ENCODE data around the gene LCN12. TPM values are rescaled to one million over a fixed set of nuclear protein-coding genes. Genes with fewer than 3 reads are reported as not detected.
"Not testable (repeated sequence)": the region's sequence is repeated elsewhere in the genome, so short reads cannot be mapped to it uniquely, and the experiment has no call there.

Gene LCN12
- total RNA-seq, 2 experiments from 2014 or later: 1.0 to 1.7 TPM

GRCh38 chr9:137000177-137000930 lies 48.3 kb downstream of the LCN12 start:
- Mint-ChIP-seq H3K4me1 (ENCODE audit: low read depth) (peaks cover 60% of the 10 kb centered on the region), H3K27ac (peak overlapping the region; percentile 86), H3K36me3 (ENCODE audit: low read depth) (no peaks in the 10 kb centered on the region), H3K27me3 (ENCODE audit: low read depth) (no peaks in the 10 kb centered on the region), H3K4me3 (peak overlapping the region; percentile 55), H3K9me3 (ENCODE audit: insufficient read depth) (no peaks in the 10 kb centered on the region)
- peak; percentile 54 for ATAC-seq
- ChIA-PET CTCF (interaction anchor here (0.7 to 5.8 kb wide), 12 partner anchors 9 to 273 kb away, joined by 3 to 43 read pairs (median 4); partner anchors contain the start of genes ABCA2 and PAXX), POLR2A (interaction anchor here (0.6 to 1.3 kb wide), 6 partner anchors 9 to 320 kb away, joined by 3 to 5 read pairs (median 3); partner anchors contain the start of gene TUBB4B)
- DNase-seq: peak; percentile 70

GRCh38 chr9:137001857-137002645 lies 50.0 kb downstream of the LCN12 start:
- H3K4me1 Mint-ChIP-seq (ENCODE audit: low read depth): peaks cover 55% of the 10 kb centered on the region
- DNase-seq: no peak
- POLR2A ChIA-PET: no interaction called here
- ATAC-seq: no peak
- no peaks in the 10 kb centered on the region for H3K27me3 Mint-ChIP-seq (ENCODE audit: low read depth)
- no peaks in the 10 kb centered on the region for H3K36me3 Mint-ChIP-seq (ENCODE audit: low read depth)
- H3K27ac Mint-ChIP-seq: no peak overlapping the region
- CTCF ChIA-PET: interaction anchor here (0.6 to 5.0 kb wide), 4 partner anchors 27 to 1080 kb away, joined by 3 to 25 read pairs (median 12); partner anchors contain the start of gene ABCA2
- H3K9me3 Mint-ChIP-seq (ENCODE audit: insufficient read depth): no peaks in the 10 kb centered on the region
- H3K4me3 Mint-ChIP-seq: no peak overlapping the region

DNA sequence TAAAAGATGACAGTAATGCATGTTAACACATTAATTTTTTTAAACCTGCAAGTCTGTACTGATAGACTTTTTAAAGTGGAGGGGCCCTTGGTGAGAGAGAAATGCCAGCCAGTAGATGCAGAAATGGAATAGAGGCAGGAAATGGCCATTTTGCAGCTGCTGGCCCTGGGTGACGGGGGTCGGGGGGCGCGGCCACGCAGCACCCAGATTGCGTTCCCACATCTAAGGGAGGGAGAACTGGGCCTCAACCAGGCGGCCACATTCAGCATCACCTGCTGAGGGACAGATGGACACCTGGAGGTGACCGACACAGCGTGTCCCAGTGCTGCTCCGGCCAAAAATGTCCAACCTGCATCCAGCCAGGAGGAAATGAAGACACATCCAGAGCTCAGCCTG lies 50.6 kb downstream of the LCN12 start:
- ChIA-PET POLR2A (no interaction called here), CTCF (interaction anchor here (1.5 to 5.0 kb wide), 3 partner anchors 26 to 214 kb away, joined by 4 to 25 read pairs (median 19); partner anchors contain the start of gene ABCA2)
- Mint-ChIP-seq H3K27ac (no peak overlapping the region), H3K4me1 (ENCODE audit: low read depth) (peaks cover 49% of the 10 kb centered on the region), H3K27me3 (ENCODE audit: low read depth) (no peaks in the 10 kb centered on the region), H3K4me3 (no peak overlapping the region), H3K36me3 (ENCODE audit: low read depth) (no peaks in the 10 kb centered on the region), H3K9me3 (ENCODE audit: insufficient read depth) (no peaks in the 10 kb centered on the region)
- DNase-seq (no peak), ATAC-seq (no peak)

DNA sequence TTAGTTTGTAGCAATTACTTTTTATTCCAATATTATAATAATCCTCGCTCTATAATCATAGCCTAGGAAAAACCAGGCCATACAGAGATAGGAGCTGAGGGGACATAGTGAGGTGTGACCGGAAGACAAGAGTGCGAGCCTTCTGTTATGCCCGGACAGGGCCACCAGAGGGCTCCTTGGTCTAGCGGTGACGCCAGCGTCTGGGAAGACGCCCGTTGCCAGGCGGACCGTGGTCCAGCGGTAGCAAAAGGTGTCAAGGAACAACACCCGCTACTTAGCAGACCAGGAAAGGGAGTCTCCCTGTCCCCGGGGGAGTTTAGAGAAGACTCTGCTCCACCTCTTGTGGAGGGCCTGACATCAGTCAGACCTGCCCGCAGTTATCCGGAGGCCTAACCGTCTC lies 52.2 kb downstream of the LCN12 start:
- POLR2A ChIA-PET: not testable (repeated sequence)

More for the DNA sequence above, 52.2 kb downstream of the LCN12 start:
- DNase-seq; H3K36me3 Mint-ChIP-seq (ENCODE audit: low read depth); H3K9me3 Mint-ChIP-seq (ENCODE audit: insufficient read depth); ATAC-seq; H3K27me3 Mint-ChIP-seq (ENCODE audit: low read depth); H3K27ac Mint-ChIP-seq; H3K4me3 Mint-ChIP-seq: not testable (repeated sequence)
- CTCF ChIA-PET: interaction anchor here (1.0 to 5.0 kb wide), 5 partner anchors 12 to 31 kb away, joined by 3 to 25 read pairs (median 3); partner anchors contain the start of genes ABCA2, FUT7 and PAXX
- peaks cover 33% of the 10 kb centered on the region for H3K4me1 Mint-ChIP-seq (ENCODE audit: low read depth)

Other genes with a start within 250 kb of the LCN12 start
- gene DIPK1B, start 239.7 kb upstream of the LCN12 start, total RNA-seq: under 1 TPM in 1 of 2 experiments, not detected in 1; 0.16 TPM
- 1 to 10 TPM; 1.8 to 2.4 TPM for gene LCN10, start 209.3 kb upstream of the LCN12 start, total RNA-seq
- gene LCN6, start 203.7 kb upstream of the LCN12 start, total RNA-seq: not detected
- not detected for gene LCN8, start 194.0 kb upstream of the LCN12 start, total RNA-seq
- gene LCN15, start 187.8 kb upstream of the LCN12 start, total RNA-seq: not detected
- gene TMEM141, start 160.9 kb upstream of the LCN12 start, total RNA-seq: 10 to 100 TPM; 39.9 to 43.2 TPM
- under 1 TPM; 0.26 to 0.44 TPM for gene CCDC183, start 155.9 kb upstream of the LCN12 start, total RNA-seq
- gene RABL6, start 144.3 kb upstream of the LCN12 start, total RNA-seq: 100 to 1,000 TPM; 117 to 118 TPM
- 1 to 10 TPM; 5.3 to 5.6 TPM for gene AJM1, start 109.8 kb upstream of the LCN12 start, total RNA-seq
- gene PHPT1, start 102.9 kb upstream of the LCN12 start, total RNA-seq: 100 to 1,000 TPM; 108 to 119 TPM
- gene MAMDC4, start 99.9 kb upstream of the LCN12 start, total RNA-seq: 10 to 100 TPM; 14.7 to 15.8 TPM
- gene EDF1, start 86.0 kb upstream of the LCN12 start, total RNA-seq: 100 to 1,000 TPM; 279 to 310 TPM
- gene TRAF2, start 65.8 kb upstream of the LCN12 start, total RNA-seq: 10 to 100 TPM; 48.5 to 57.2 TPM
- gene FBXW5, start 7.5 kb upstream of the LCN12 start, total RNA-seq: 100 to 1,000 TPM; 103 to 104 TPM
- 1 to 10 TPM; 1.4 to 1.5 TPM for gene C8G, start 7.0 kb upstream of the LCN12 start, total RNA-seq
- 1 to 10 TPM; 1.2 to 1.4 TPM for gene PTGDS, start 25.2 kb downstream of the LCN12 start, total RNA-seq
- not detected for gene LCNL1, start 30.7 kb downstream of the LCN12 start, total RNA-seq
- gene PAXX, start 40.1 kb downstream of the LCN12 start, total RNA-seq: 10 to 100 TPM; 80.6 to 85.2 TPM
- 1 to 10 TPM; 3.6 to 4.8 TPM for gene CLIC3, start 44.3 kb downstream of the LCN12 start, total RNA-seq
- 10 to 100 TPM; 61.5 to 62.0 TPM for gene ABCA2, start 76.0 kb downstream of the LCN12 start, total RNA-seq
- 1 to 10 TPM; 2.5 to 2.6 TPM for gene FUT7, start 79.8 kb downstream of the LCN12 start, total RNA-seq
- 10 to 100 TPM; 20.1 to 29.9 TPM for gene NPDC1, start 93.9 kb downstream of the LCN12 start, total RNA-seq
- under 1 TPM in 1 of 2 experiments, not detected in 1; 0.34 TPM for gene ENTPD2, start 101.8 kb downstream of the LCN12 start, total RNA-seq
- 10 to 100 TPM; 56.8 to 57.0 TPM for gene SAPCD2, start 118.3 kb downstream of the LCN12 start, total RNA-seq
- 10 to 100 TPM; 63.1 to 66.8 TPM for gene UAP1L1, start 125.2 kb downstream of the LCN12 start, total RNA-seq
- gene MAN1B1, start 134.7 kb downstream of the LCN12 start, total RNA-seq: 10 to 100 TPM; 42.2 to 49.2 TPM
- gene DPP7, start 162.5 kb downstream of the LCN12 start, total RNA-seq: 100 to 1,000 TPM; 248 TPM
- gene GRIN1, start 186.9 kb downstream of the LCN12 start, total RNA-seq: not detected
- gene LRRC26, start 217.8 kb downstream of the LCN12 start, total RNA-seq: not detected
- under 1 TPM; 0.29 to 0.32 TPM for gene TMEM210, start 219.8 kb downstream of the LCN12 start, total RNA-seq
- 10 to 100 TPM; 60.2 to 64.1 TPM for gene ANAPC2, start 236.3 kb downstream of the LCN12 start, total RNA-seq
- gene SSNA1, start 236.4 kb downstream of the LCN12 start, total RNA-seq: 10 to 100 TPM; 88.2 to 90.0 TPM
- 10 to 100 TPM; 10.9 to 12.0 TPM for gene TPRN, start 248.5 kb downstream of the LCN12 start, total RNA-seq

Data from activated CD8-positive, alpha-beta T cell treated with anti-CD3 and anti-CD28 coated beads, Interleukin-2, amount 10 ng/mL, durations not matched to agents 7 days and 5 days (primary cell).